HL-60 (cell line): ENCODE data around the gene PBOV1.

ENCODE experiments used
- POLR2AphosphoS5 ChIP-seq: IDR thresholded peaks from 2 replicates; pipeline ENCODE4 v1.6.1; 2012; ENCODE audit warnings: low read depth
- TF ChIP-seq, protein P1 (sequence below): IDR thresholded peaks from 2 replicates; pipeline ENCODE4 v1.6.1; 2012; ENCODE audit warnings: low read depth; ENCODE audit not compliant: insufficient replicate concordance
- TF ChIP-seq, protein P2 (sequence below): IDR thresholded peaks from one replicate; pipeline ENCODE4 v1.5.1; 2011; ENCODE audit warnings: low read length, control low read depth, inconsistent platforms; ENCODE audit not compliant: insufficient read depth

DNA sequence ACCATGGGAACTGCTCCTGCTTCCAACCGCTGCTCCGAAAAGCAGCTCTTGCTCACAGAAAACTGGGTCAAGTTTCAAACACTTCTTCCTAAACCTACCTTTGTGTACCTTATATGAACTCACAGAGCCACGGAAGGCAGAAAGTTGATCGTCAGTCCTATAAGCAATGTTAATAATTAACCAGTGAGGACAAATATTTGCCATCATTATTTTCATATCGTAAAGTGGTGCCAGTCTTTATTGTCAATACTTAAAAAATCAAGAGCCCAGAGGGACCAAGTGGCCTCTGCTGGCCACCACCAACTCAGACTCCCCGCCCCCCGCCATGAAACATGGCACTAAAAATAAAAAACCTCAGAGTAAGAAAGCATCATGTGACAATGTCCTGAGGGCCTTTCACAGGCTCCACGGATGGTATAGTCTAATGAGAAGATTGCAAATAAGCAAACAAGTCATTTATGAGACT is 9.1 kb upstream of the PBOV1 start:
- no peak for TF ChIP-seq POLR2AphosphoS5
- TF ChIP-seq, protein P1, sequence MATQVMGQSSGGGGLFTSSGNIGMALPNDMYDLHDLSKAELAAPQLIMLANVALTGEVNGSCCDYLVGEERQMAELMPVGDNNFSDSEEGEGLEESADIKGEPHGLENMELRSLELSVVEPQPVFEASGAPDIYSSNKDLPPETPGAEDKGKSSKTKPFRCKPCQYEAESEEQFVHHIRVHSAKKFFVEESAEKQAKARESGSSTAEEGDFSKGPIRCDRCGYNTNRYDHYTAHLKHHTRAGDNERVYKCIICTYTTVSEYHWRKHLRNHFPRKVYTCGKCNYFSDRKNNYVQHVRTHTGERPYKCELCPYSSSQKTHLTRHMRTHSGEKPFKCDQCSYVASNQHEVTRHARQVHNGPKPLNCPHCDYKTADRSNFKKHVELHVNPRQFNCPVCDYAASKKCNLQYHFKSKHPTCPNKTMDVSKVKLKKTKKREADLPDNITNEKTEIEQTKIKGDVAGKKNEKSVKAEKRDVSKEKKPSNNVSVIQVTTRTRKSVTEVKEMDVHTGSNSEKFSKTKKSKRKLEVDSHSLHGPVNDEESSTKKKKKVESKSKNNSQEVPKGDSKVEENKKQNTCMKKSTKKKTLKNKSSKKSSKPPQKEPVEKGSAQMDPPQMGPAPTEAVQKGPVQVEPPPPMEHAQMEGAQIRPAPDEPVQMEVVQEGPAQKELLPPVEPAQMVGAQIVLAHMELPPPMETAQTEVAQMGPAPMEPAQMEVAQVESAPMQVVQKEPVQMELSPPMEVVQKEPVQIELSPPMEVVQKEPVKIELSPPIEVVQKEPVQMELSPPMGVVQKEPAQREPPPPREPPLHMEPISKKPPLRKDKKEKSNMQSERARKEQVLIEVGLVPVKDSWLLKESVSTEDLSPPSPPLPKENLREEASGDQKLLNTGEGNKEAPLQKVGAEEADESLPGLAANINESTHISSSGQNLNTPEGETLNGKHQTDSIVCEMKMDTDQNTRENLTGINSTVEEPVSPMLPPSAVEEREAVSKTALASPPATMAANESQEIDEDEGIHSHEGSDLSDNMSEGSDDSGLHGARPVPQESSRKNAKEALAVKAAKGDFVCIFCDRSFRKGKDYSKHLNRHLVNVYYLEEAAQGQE, result no peak
- TF ChIP-seq, protein P2, sequence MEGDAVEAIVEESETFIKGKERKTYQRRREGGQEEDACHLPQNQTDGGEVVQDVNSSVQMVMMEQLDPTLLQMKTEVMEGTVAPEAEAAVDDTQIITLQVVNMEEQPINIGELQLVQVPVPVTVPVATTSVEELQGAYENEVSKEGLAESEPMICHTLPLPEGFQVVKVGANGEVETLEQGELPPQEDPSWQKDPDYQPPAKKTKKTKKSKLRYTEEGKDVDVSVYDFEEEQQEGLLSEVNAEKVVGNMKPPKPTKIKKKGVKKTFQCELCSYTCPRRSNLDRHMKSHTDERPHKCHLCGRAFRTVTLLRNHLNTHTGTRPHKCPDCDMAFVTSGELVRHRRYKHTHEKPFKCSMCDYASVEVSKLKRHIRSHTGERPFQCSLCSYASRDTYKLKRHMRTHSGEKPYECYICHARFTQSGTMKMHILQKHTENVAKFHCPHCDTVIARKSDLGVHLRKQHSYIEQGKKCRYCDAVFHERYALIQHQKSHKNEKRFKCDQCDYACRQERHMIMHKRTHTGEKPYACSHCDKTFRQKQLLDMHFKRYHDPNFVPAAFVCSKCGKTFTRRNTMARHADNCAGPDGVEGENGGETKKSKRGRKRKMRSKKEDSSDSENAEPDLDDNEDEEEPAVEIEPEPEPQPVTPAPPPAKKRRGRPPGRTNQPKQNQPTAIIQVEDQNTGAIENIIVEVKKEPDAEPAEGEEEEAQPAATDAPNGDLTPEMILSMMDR, result no peak
